IMR-90 (cell line): ENCODE results near the gene TAPT1. TPM values are rescaled to one million over a fixed set of nuclear protein-coding genes. Genes with fewer than 3 reads are reported as not detected.

Source experiments
- ATAC-seq: fragments of 200-7000 bp; cut with Tn5 transposase; 2 replicates; pipeline ENCODE4 v1.9.1; 2020; ENCODE audit warnings: low read depth, mild to moderate bottlenecking, moderate library complexity
- BruUV-seq: library from RNA; stranded (reverse); fragments of 400-500 nt; replicated peaks from 2 replicates; lab custom pipeline; 2021; lab: Mats Ljungman, UMichigan
- CTCF ChIA-PET: fragments of 300-600 bp; formaldehyde crosslinking; extraction: SDS; loops from one replicate; lab custom pipeline; 2021; ENCODE audit warnings: antibody characterized with exemption; lab: Yijun Ruan, JAX
- POLR2A ChIA-PET: fragments of 300-600 bp; sonication (Branson Sonifier 250); formaldehyde crosslinking; loops from one replicate; lab custom pipeline; 2022; ENCODE audit warnings: antibody characterized with exemption; ENCODE audit not compliant: unreplicated experiment; lab: Charles Lee
- DNase-seq: peaks from one replicate; pipeline ENCODE4 v3.0.0; 2013
- H2AFZ ChIP-seq: replicated peaks from 2 replicates; pipeline ENCODE3; 2013; ENCODE audit warnings: low read length, mild to moderate bottlenecking; ENCODE audit not compliant: poor library complexity
- H2AK5ac ChIP-seq: 2 replicates; pipeline ENCODE4 v1.6.1; 2013; ENCODE audit warnings: low read depth, low read length, inconsistent platforms
- H2AK9ac ChIP-seq: replicated peaks from 2 replicates; pipeline ENCODE3; 2013; ENCODE audit warnings: mild to moderate bottlenecking, low read depth, low read length, moderate library complexity; ENCODE audit not compliant: poor library complexity
- H2BK120ac ChIP-seq: 2 replicates; pipeline ENCODE4 v1.6.1; 2013; ENCODE audit warnings: low read depth, low read length, inconsistent platforms
- H2BK15ac ChIP-seq: 3 replicates; pipeline ENCODE4 v1.6.1; 2013; ENCODE audit warnings: low read depth, low read length, inconsistent platforms
- H2BK20ac ChIP-seq: 2 replicates; pipeline ENCODE4 v1.6.1; 2013; ENCODE audit warnings: low read depth, mild to moderate bottlenecking, inconsistent platforms, low read length, moderate library complexity
- H2BK5ac ChIP-seq: 2 replicates; pipeline ENCODE4 v1.6.1; 2013; ENCODE audit warnings: mild to moderate bottlenecking, low read depth, low read length, inconsistent platforms; ENCODE audit not compliant: poor library complexity, severe bottlenecking
- H3K14ac ChIP-seq: replicated peaks from 2 replicates; pipeline ENCODE4 v1.6.1; 2013; ENCODE audit warnings: low read depth, low read length, inconsistent platforms
- H3K18ac ChIP-seq: 2 replicates; pipeline ENCODE4 v1.6.1; 2013; ENCODE audit warnings: low read depth, low read length, control low read depth
- H3K23ac ChIP-seq: 2 replicates; pipeline ENCODE4 v1.6.1; 2013; ENCODE audit warnings: low read depth, low read length, inconsistent platforms
- H3K27ac ChIP-seq: 2 replicates; pipeline ENCODE4 v1.5.1; 2013; ENCODE audit warnings: mild to moderate bottlenecking, control low read depth, low read length; ENCODE audit not compliant: insufficient read depth
- H3K27me3 ChIP-seq: 2 replicates; pipeline ENCODE4 v1.6.1; 2013; ENCODE audit warnings: low read length; ENCODE audit not compliant: control insufficient read depth, insufficient read depth
- H3K36me3 ChIP-seq: 2 replicates; pipeline ENCODE4 v1.6.1; 2013; ENCODE audit warnings: low read length, mixed read lengths; ENCODE audit not compliant: control insufficient read depth, insufficient read depth
- H3K4ac ChIP-seq: 2 replicates; pipeline ENCODE4 v1.6.1; 2013; ENCODE audit warnings: low read depth, low read length, inconsistent platforms
- H3K4me1 ChIP-seq: 2 replicates; pipeline ENCODE4 v1.6.1; 2013; ENCODE audit warnings: low read length, mixed read lengths; ENCODE audit not compliant: control insufficient read depth, insufficient read depth
- H3K4me2 ChIP-seq: 2 replicates; pipeline ENCODE4 v1.6.1; 2013; ENCODE audit warnings: low read depth, mild to moderate bottlenecking, control low read depth, low read length, moderate library complexity
- H3K4me3 ChIP-seq: 2 replicates; pipeline ENCODE4 v1.5.1; 2013; ENCODE audit warnings: low read depth, mild to moderate bottlenecking, control low read depth, low read length, moderate library complexity; ENCODE audit not compliant: insufficient read depth
- H3K56ac ChIP-seq: 2 replicates; pipeline ENCODE4 v1.6.1; 2013; ENCODE audit warnings: low read length, inconsistent platforms; ENCODE audit not compliant: insufficient read depth; ENCODE audit errors: extremely low read depth
- H3K79me1 ChIP-seq, 2 experiments: 2 replicates each; pipeline ENCODE4 v1.6.1; 2013; ENCODE audit warnings: low read length in 2 of 2, inconsistent platforms in 1 of 2, low read depth in 1 of 2
- H3K9ac ChIP-seq: 2 replicates; pipeline ENCODE4 v1.6.1; 2013; ENCODE audit warnings: low read depth, low read length, control low read depth
- H3K9me1 ChIP-seq: 2 replicates; pipeline ENCODE4 v1.6.1; 2013; ENCODE audit warnings: low read length, inconsistent platforms; ENCODE audit not compliant: insufficient read depth
- H3K9me3 ChIP-seq: 2 replicates; pipeline ENCODE4 v1.6.1; 2013; ENCODE audit warnings: low read length; ENCODE audit not compliant: control insufficient read depth, insufficient read depth
- H4K20me1 ChIP-seq: 2 replicates; pipeline ENCODE4 v1.6.1; 2013; ENCODE audit warnings: low read length, inconsistent platforms; ENCODE audit not compliant: insufficient read depth
- H4K5ac ChIP-seq: 2 replicates; pipeline ENCODE4 v1.6.1; 2013; ENCODE audit warnings: mild to moderate bottlenecking, low read depth, low read length, control low read depth
- H4K8ac ChIP-seq, 2 experiments: 2 replicates each; pipeline ENCODE4 v1.6.1; 2013; ENCODE audit warnings: low read depth in 2 of 2, low read length in 2 of 2, control low read depth in 1 of 2, inconsistent platforms in 1 of 2
- H4K91ac ChIP-seq: 2 replicates; pipeline ENCODE4 v1.6.1; 2013; ENCODE audit warnings: low read depth, low read length, inconsistent platforms; ENCODE audit not compliant: insufficient read depth
- BHLHE40 ChIP-seq: fragments of 150-350 bp; IDR thresholded peaks from 2 replicates; pipeline ENCODE4 v1.6.1; 2016; ENCODE audit warnings: mild to moderate bottlenecking, low read depth, low read length
- CEBPB ChIP-seq: IDR thresholded peaks from 2 replicates; pipeline ENCODE4 v1.6.1; 2012; ENCODE audit warnings: low read depth, low read length, improper control_type of control experiment
- CHD1 ChIP-seq: IDR thresholded peaks from 2 replicates; pipeline ENCODE4 v1.6.1; 2012; ENCODE audit warnings: low read depth, low read length, improper control_type of control experiment
- CTCF ChIP-seq: conservative IDR thresholded peaks from 2 replicates; pipeline ENCODE4 v1.5.1; 2012; ENCODE audit warnings: mild to moderate bottlenecking, low read depth, low read length, improper control_type of control experiment
- ELK1 ChIP-seq: fragments of 150-350 bp; IDR thresholded peaks from 2 replicates; pipeline ENCODE4 v1.6.1; 2016; ENCODE audit warnings: low read depth, mild to moderate bottlenecking, low read length, moderate library complexity, borderline replicate concordance
- FOS ChIP-seq: fragments of 150-350 bp; IDR thresholded peaks from 2 replicates; pipeline ENCODE4 v1.6.1; 2016; ENCODE audit warnings: low read depth, low read length
- MAFK ChIP-seq: IDR thresholded peaks from 2 replicates; pipeline ENCODE4 v1.6.1; 2012; ENCODE audit warnings: low read depth, low read length, improper control_type of control experiment
- MAZ ChIP-seq: IDR thresholded peaks from 2 replicates; pipeline ENCODE4 v1.6.1; 2012; ENCODE audit warnings: low read depth, mild to moderate bottlenecking, low read length, improper control_type of control experiment, moderate library complexity, borderline replicate concordance
- MXI1 ChIP-seq: IDR thresholded peaks from 2 replicates; pipeline ENCODE4 v1.6.1; 2012; ENCODE audit warnings: low read depth, mild to moderate bottlenecking, low read length, moderate library complexity, borderline replicate concordance
- NFE2L2 ChIP-seq: fragments of 150-350 bp; IDR thresholded peaks from 2 replicates; pipeline ENCODE4 v1.6.1; 2016; ENCODE audit warnings: low read depth, mild to moderate bottlenecking, low read length
- POLR2A ChIP-seq: IDR thresholded peaks from 2 replicates; pipeline ENCODE4 v1.6.1; 2012; ENCODE audit warnings: mild to moderate bottlenecking, low read depth, low read length
- RAD21 ChIP-seq: IDR thresholded peaks from 2 replicates; pipeline ENCODE4 v1.6.1; 2012; ENCODE audit warnings: low read length, improper control_type of control experiment
- RCOR1 ChIP-seq: IDR thresholded peaks from 2 replicates; pipeline ENCODE4 v1.6.1; 2012; ENCODE audit warnings: mild to moderate bottlenecking, low read length, improper control_type of control experiment; ENCODE audit not compliant: insufficient replicate concordance
- RFX5 ChIP-seq: IDR thresholded peaks from 2 replicates; pipeline ENCODE4 v1.8.0; 2012; ENCODE audit warnings: low read depth, mild to moderate bottlenecking, low read length, moderate library complexity
- SMC3 ChIP-seq: fragments of 150-350 bp; IDR thresholded peaks from 2 replicates; pipeline ENCODE4 v1.6.1; 2016; ENCODE audit warnings: low read depth, mild to moderate bottlenecking, antibody characterized with exemption, low read length, moderate library complexity
- USF2 ChIP-seq: fragments of 150-350 bp; IDR thresholded peaks from 2 replicates; pipeline ENCODE4 v1.6.1; 2017; ENCODE audit warnings: mild to moderate bottlenecking, antibody characterized with exemption, low read length, low read depth
- WGBS, 2 experiments: methylation state at CpG; one replicate each; pipeline versions ENCODE4 v1.1.5 to v1.1.7; 2013; ENCODE audit warnings: missing lambda C conversion rate in 2 of 2; ENCODE audit not compliant: insufficient read length in 1 of 2; ENCODE audit errors: extremely low coverage in 2 of 2; 5-methylcytosine and 5-hydroxymethylcytosine counted together
- dilution Hi-C: fragments of 300-500 bp; cut with HindIII; formaldehyde crosslinking; loops from one replicate; pipeline ENCODE4 v1.14.3; 2018; ENCODE audit warnings: low sequenced_read_pairs; ENCODE audit not compliant: unreplicated experiment
- in situ Hi-C: fragments of 300-500 bp; cut with MboI; formaldehyde crosslinking; loops from 3 replicates; pipeline ENCODE4 v1.14.3; 2019; ENCODE audit warnings: low sequenced_read_pairs, inconsistent platforms, mixed read lengths
- intact Hi-C: fragments of 100-400 bp; cut with micrococcal nuclease; formaldehyde crosslinking; loops from 2 replicates; pipeline ENCODE4 v1.10.0; 2022
- polyA plus RNA-seq, 3 experiments: library from polyadenylated mRNA; depleted of rRNA; stranded (reverse); fragments of >200 nt; gene quantifications; 2 replicates each; pipeline ENCODE4 v1.2.3, GENCODE V29; 2012; ENCODE audit warnings: low replicate concordance in 1 of 3
- total RNA-seq: library from RNA; depleted of rRNA; stranded (reverse); fragments of >200 nt; gene quantifications from 2 replicates; pipeline ENCODE4 v1.2.3, GENCODE V29; 2012

Gene TAPT1
- total and polyA plus RNA-seq, 2 of the 4 experiments (the other 2 are of a cell fraction): 5.6 to 12.2 TPM

GRCh38 chr4:16122784-16123183 lies 103.5 kb downstream of the TAPT1 start:
- no peak overlapping the region for H2AFZ ChIP-seq
- TF ChIP-seq CTCF: no peak
- no peak for TF ChIP-seq USF2
- no peak for TF ChIP-seq CEBPB
- no peak for TF ChIP-seq CHD1
- no peak for TF ChIP-seq MAFK
- no peak for TF ChIP-seq NFE2L2
- no peak for TF ChIP-seq ELK1
- TF ChIP-seq RAD21: no peak
- TF ChIP-seq BHLHE40: no peak
- no peak for TF ChIP-seq MAZ
- no peak for TF ChIP-seq RFX5
- TF ChIP-seq MXI1: no peak
- TF ChIP-seq RCOR1: no peak
- TF ChIP-seq FOS: no peak
- no peak for TF ChIP-seq SMC3
- no peak for TF ChIP-seq POLR2A
- H3K9ac ChIP-seq: no peak overlapping the region
- H3K23ac ChIP-seq: no peak overlapping the region
- ChIA-PET POLR2A (no interaction called here), CTCF (no interaction called here)
- no peaks in the 10 kb centered on the region for H3K9me3 ChIP-seq
- intact Hi-C loops: no loop called here
- no peak overlapping the region for H4K91ac ChIP-seq
- dilution Hi-C loops: no loop called here
- in situ Hi-C loops: no loop called here
- H2AK5ac ChIP-seq: no peak overlapping the region
- no peak overlapping the region for H3K4me2 ChIP-seq
- H2BK20ac ChIP-seq: no peak overlapping the region
- DNase-seq (no peak), ATAC-seq (no peak)
- H3K4me1 ChIP-seq: no peaks in the 10 kb centered on the region
- no peak overlapping the region for H3K14ac ChIP-seq
- no peak overlapping the region for H3K56ac ChIP-seq
- H4K8ac ChIP-seq: no peak overlapping the region
- H3K27ac ChIP-seq: no peak overlapping the region
- H3K9me1 ChIP-seq: no peaks in the 10 kb centered on the region
- peaks cover 38% of the 10 kb centered on the region for H3K27me3 ChIP-seq
- no peak overlapping the region for H3K18ac ChIP-seq
- H4K20me1 ChIP-seq: no peaks in the 10 kb centered on the region
- no peak overlapping the region for H4K5ac ChIP-seq
- 67% methylated on average over 1 of the region's 5 CpGs; no CpG with 5 or more reads in 1 of the 2 experiments for WGBS, 2 experiments
- no peak overlapping the region for H2BK120ac ChIP-seq
- no TSS peak for BruUV-seq
- no peak overlapping the region for H2BK15ac ChIP-seq
- no peak overlapping the region for H2AK9ac ChIP-seq
- H3K36me3 ChIP-seq: no peaks in the 10 kb centered on the region
- no peak overlapping the region for H3K4ac ChIP-seq
- H3K79me1 ChIP-seq: no peaks in the 10 kb centered on the region
- H3K4me3 ChIP-seq: no peak overlapping the region
- H2BK5ac ChIP-seq: no peak overlapping the region
